Adrenal gland (tissue), 5 donors: ENCODE results near the gene WDR49.

Source experiments
- POLR2A ChIP-seq, 2 donors: fragments of 450-650 bp; IDR thresholded peaks; one replicate each; pipeline ENCODE4 v1.6.1; 2017; ENCODE audit warnings: antibody characterized with exemption in 2 of 2, mild to moderate bottlenecking in 2 of 2, moderate library complexity in 1 of 2
- TF ChIP-seq, protein P1 (sequence below), 6 experiments: fragments of 450-650 bp in 4 of 6; fragments of 200-600 bp in 2 of 6; sonication (generic) in 1 of 6; IDR thresholded peaks; 1 replicate in 5 of 6; 2 replicates in 1 of 6; pipeline versions ENCODE4 v1.5.1 to v1.8.0; 2016 to 2021; ENCODE audit warnings: antibody characterized with exemption in 6 of 6, mild to moderate bottlenecking in 2 of 6, moderate library complexity in 1 of 6
- donor health status: DM: no; HTN: no; CAD: no.

DNA sequence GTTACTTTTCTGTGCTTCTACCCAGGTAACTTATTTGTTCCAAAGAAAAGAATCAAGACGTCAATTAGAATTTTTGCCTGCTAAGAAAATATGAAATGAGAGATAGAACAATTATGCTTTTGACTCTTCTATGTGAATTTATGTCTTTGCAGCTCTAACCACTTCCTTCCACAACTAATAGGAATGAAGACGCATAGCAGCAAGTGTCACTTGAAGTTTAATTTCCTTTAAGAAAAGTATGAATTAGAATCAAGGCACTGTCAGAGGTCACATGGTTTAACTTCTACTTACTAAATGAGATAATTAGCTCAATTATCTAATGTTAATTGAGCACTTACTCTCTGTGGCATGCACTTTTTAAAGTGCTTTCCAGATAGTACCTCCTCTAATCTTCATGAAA lies 3.3 kb downstream of the WDR49 start:
- TF ChIP-seq, protein P1, sequence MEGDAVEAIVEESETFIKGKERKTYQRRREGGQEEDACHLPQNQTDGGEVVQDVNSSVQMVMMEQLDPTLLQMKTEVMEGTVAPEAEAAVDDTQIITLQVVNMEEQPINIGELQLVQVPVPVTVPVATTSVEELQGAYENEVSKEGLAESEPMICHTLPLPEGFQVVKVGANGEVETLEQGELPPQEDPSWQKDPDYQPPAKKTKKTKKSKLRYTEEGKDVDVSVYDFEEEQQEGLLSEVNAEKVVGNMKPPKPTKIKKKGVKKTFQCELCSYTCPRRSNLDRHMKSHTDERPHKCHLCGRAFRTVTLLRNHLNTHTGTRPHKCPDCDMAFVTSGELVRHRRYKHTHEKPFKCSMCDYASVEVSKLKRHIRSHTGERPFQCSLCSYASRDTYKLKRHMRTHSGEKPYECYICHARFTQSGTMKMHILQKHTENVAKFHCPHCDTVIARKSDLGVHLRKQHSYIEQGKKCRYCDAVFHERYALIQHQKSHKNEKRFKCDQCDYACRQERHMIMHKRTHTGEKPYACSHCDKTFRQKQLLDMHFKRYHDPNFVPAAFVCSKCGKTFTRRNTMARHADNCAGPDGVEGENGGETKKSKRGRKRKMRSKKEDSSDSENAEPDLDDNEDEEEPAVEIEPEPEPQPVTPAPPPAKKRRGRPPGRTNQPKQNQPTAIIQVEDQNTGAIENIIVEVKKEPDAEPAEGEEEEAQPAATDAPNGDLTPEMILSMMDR (IDR thresholded peaks at IDR 0.05): no peak
- TF ChIP-seq POLR2A (IDR thresholded peaks at IDR 0.05): no peak
